ENCODE results near the gene FARSA.

DNA sequence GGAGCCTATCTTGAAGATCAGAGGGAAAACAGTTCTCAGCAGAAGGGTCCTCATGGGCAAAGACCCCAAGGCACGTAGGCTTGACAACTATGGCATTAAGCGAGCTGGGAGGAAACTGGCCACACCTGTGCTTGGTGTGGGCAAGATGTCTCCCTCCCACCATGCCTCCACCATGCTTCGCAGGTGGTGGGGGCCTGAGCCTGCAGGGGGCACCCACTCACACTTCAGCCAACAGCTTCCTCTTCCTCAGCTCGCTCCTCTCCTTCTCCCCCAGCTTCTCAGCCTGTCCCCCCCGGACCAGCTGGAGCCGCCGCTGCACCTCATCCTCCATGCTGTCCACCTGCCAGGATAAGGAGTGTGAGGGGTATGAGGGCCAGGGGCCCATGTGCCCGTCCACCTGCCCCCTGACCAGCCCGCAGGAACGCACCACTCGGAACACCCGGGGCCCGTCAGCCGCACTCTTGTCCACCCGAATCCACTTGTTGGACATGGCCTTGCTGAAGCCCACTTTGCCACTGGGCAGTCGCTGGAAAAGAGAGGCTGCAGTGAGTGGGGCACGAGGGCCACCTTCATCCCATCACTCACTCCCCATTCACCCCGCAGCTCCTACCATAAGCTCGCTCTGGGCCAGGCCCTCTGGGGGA lies 3.4 kb downstream of the FARSA start:
- no peak for TF ChIP-seq POLR2A (IDR thresholded peaks at IDR 0.05)
- TF ChIP-seq, protein P1, sequence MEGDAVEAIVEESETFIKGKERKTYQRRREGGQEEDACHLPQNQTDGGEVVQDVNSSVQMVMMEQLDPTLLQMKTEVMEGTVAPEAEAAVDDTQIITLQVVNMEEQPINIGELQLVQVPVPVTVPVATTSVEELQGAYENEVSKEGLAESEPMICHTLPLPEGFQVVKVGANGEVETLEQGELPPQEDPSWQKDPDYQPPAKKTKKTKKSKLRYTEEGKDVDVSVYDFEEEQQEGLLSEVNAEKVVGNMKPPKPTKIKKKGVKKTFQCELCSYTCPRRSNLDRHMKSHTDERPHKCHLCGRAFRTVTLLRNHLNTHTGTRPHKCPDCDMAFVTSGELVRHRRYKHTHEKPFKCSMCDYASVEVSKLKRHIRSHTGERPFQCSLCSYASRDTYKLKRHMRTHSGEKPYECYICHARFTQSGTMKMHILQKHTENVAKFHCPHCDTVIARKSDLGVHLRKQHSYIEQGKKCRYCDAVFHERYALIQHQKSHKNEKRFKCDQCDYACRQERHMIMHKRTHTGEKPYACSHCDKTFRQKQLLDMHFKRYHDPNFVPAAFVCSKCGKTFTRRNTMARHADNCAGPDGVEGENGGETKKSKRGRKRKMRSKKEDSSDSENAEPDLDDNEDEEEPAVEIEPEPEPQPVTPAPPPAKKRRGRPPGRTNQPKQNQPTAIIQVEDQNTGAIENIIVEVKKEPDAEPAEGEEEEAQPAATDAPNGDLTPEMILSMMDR (IDR thresholded peaks at IDR 0.05): no peak

All from lower leg skin (tissue), 3 donors.